ENCODE measurements around the gene SLC1A2.

The SLC1A2 gene

GRCh38 chr11:35207471-35208403 is 211.6 kb downstream of the SLC1A2 start:
- no peaks in the 10 kb centered on the region for H3K27me3 ChIP-seq (ENCODE audit: insufficient read depth, low read depth, severe bottlenecking)
- H3K4me3 ChIP-seq (ENCODE audit: low read depth, low read length) = no peak overlapping the region
- H3K27ac ChIP-seq = no peak overlapping the region
- DNase-seq = no peak
- no peak for TF ChIP-seq CTCF (IDR thresholded peaks at IDR 0.05; ENCODE audit: low read depth, low read length)
- peaks cover 4% of the 10 kb centered on the region for H3K9me3 ChIP-seq (ENCODE audit: severe bottlenecking)
- no peaks in the 10 kb centered on the region for H3K36me3 ChIP-seq

GRCh38 chr11:35206616-35207015 is 212.7 kb downstream of the SLC1A2 start:
- H3K27ac ChIP-seq = no peak overlapping the region
- H3K9me3 ChIP-seq (ENCODE audit: severe bottlenecking) = peaks cover 4% of the 10 kb centered on the region
- no peak for DNase-seq
- no peaks in the 10 kb centered on the region for H3K36me3 ChIP-seq
- H3K4me3 ChIP-seq (ENCODE audit: low read depth, low read length) = no peak overlapping the region
- no peaks in the 10 kb centered on the region for H3K27me3 ChIP-seq (ENCODE audit: insufficient read depth, low read depth, severe bottlenecking)
- no peak for TF ChIP-seq CTCF (IDR thresholded peaks at IDR 0.05; ENCODE audit: low read depth, low read length)

GRCh38 chr11:35204614-35205013 is 214.7 kb downstream of the SLC1A2 start:
- no peaks in the 10 kb centered on the region for H3K9me3 ChIP-seq (ENCODE audit: severe bottlenecking)
- no peaks in the 10 kb centered on the region for H3K36me3 ChIP-seq
- no peak for DNase-seq
- H3K27me3 ChIP-seq (ENCODE audit: insufficient read depth, low read depth, severe bottlenecking) = no peaks in the 10 kb centered on the region
- H3K27ac ChIP-seq = no peak overlapping the region
- H3K4me3 ChIP-seq (ENCODE audit: low read depth, low read length) = no peak overlapping the region
- no peak for TF ChIP-seq CTCF (IDR thresholded peaks at IDR 0.05; ENCODE audit: low read depth, low read length)

All from WERI-Rb-1 (cell line).